SIG-M5 treated with dmso at 0.1 percent for 504 hours (cell line): ENCODE results near the gene PLXNA4.

Source experiments
- DNase-seq: peaks from one replicate; lab custom pipeline; 2025; ENCODE audit not compliant: unreplicated experiment; lab: John Stamatoyannopoulos, UW

PLXNA4 gene

DNA sequence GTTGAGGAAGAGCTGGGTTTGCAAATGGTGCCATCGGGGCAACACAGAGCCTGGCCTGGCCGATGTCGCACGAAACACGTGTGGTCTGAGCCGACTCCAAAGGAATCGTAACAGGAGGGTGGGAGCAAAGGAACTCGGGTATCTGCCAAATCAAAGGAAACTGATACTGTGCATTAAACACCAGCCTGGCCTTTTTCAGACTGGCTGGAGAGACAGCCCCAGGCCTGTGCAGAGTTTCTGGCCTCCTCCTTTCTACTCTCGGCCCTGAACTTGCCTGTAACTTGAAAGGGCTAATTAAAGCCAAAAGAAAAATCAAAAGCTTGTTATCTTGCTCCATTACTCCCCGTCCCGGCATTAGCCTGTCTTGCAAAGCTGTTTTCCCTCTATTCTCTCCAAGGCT lies 71.4 kb downstream of the PLXNA4 start:
- DNase-seq, result no peak

DNA sequence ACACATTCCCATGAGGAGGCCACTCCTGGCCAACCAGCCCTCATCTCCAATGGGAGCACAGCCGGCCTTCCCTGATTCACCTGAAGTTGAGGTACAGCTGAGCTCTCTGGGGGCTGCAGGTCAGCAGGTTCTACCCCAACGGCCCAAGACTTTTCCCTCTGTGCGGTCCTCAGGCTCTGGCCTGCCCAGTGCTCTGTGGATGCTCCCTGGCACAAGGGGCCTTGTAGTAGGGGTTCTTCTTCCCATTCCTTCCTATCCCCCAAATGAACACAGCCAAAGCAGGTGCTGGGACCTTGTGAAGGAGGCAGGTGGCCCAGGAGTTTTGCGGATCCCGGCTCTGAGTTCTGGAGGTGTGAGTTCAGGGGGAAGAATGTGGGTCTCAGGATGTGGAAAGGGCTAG lies 72.2 kb downstream of the PLXNA4 start:
- DNase-seq, result no peak

DNA sequence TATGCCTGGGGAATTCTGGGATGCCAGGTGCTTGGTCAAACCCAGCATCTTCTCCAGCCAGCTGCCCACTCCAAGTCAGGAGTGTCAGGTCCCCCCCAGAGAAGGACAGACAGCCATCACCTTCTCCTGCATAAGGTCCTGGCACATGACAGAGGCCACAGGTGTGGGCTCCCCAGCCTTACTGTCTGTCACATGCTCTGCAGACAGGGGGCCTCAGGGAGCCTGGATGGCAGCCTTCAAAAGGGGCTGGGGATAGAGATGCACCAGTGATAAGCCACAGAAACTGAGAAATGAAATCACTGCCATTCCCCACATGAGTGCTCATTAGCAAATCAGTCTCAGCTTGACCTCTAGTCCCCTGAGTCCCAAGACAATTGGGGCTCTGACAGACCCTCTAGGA lies 72.9 kb downstream of the PLXNA4 start:
- DNase-seq, result no peak

DNA sequence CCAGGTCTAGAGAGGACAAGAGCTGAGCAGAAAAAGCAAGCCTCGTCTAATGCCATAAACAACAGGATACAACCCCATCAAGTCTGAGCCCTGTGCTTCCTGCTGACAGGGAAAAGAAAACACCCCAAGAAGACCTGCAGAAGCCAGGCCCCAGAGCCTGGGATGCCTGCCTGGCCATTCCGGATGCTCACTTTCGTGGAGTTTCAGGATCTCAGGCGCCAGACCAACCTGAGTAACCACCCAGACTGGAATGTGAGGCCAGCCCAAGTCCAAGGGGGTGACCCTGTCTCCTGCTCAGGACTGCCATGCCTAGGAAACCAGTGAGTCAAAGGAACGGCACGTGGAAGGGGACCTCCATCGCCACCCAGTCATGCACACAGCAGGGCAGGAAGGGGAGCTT lies 74.3 kb downstream of the PLXNA4 start:
- no peak for DNase-seq

DNA sequence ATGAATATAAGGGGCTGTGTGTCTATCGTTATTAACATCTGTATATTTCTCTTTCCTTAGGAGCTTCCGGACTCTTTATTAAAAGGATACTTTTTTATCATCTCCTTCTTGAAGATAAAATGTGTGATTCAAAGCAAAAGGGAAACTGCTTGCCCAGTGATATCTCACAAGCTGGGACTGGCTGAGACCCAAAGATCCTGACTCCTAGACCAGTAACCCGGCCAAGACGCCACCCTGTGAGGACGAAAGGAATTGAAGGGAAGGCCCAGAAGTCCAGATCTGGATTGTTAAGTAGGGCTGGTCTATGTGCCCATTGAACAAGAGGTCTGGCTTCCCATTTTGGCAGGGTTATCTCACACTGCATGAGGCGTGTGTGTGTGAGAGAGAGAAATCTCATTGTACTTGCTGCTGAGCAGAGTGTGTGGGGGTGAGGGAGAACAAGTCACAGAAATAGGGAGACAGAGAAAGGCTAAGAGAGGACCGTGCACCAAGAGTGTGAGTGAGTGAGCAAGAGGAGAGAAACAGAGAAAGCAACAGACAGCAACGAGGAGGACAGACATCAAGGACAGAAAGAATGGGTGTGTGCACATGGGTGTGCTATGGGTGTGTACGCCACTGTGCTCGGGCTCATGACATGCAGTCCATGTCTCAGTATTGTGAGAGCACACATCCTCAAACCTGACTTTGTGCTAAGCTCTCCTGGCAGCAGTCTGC lies 75.4 kb downstream of the PLXNA4 start:
- no peak for DNase-seq

DNA sequence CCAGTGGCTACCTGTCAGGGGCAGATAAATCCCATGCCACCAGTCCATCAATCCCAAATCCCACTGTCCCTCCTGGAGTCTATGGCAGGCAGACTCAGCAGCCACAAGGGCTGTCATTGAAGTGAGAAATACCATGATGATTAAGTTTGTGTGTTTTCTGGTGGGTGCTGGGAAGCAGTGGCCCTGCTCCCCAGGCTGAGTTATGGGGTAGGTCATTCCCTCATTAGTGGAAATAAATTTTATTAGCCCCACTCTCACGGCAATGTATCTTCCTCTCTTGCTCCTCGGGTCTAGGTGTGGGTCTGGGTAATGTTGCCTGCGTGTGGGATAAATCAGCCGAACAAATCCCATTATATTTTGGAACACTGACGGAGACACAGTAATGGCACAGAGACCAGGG lies 76.8 kb downstream of the PLXNA4 start:
- no peak for DNase-seq

DNA sequence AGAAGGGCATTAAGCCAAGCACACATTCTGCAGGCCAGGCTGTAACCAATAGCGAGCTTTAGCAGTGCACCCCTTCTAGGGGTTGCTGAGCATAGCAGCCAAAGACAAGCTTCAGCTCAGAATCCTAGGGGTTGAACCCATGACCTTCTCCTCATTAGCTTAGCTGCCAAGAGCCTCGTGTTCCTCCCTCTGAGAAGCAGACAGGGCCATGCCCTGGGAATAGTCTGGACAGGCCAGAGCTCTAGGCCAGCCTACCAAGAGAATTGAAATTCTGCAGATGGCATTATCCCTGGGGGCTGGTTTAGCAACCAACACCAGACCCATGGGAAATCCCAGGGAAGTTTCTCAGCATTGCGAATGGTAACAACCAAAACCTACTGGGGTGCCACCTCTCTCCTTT lies 77.2 kb downstream of the PLXNA4 start:
- no peak for DNase-seq

DNA sequence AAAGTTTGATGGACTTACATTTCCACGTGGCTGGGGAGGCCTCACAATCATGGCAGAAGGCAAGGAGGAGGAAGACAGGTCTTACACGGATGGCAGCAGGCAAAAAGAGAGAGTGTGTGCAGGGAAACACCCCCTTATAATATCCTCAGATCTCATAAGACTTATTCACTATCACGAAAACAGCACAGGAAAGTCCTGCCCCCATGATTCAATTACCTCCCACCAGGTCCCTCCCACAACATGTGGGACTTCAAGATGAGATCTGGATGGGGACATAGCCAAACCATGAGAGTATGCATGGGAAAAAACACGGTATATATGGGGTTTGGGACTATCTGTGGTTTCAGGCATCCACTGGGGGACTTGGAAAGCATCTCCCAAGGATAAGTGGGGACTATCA lies 78.0 kb downstream of the PLXNA4 start:
- DNase-seq, result no peak

DNA sequence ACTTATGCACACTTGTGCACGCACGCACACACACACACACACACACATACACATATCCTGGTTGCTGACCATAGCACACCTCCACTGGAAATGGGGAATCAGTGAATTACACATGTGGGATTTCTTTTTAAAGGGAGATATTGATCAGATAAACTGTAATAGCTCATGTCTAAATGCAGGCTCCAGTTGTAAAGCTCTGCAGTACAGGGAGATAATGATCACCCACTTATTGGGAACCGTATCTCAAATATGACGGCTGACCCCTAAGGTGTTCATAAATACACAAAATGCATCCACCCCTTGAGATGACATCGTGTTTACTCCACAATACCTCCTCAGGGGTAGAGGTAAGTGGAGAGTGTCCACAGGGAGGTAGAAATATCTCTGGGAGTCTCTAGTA lies 79.2 kb downstream of the PLXNA4 start:
- no peak for DNase-seq

DNA sequence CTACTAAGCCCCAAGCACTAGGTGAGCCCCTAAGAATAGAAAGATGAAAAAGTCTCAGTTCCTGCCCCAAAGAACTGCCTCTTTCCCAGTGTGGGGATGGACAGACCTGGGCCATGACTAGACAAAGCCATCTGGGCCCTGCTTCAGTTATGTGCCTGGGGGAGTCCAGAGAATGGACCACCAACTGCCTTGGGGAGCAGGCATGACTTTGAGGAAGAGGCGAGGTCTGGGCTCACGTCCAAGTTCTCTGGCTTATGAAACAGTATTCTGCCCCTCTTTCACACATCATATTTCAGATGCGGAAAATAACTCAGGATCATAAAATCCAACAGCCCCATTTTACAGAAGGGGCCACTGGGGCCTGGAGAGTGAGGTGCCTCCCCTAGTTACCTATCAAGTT lies 80.3 kb downstream of the PLXNA4 start:
- DNase-seq, result no peak

DNA sequence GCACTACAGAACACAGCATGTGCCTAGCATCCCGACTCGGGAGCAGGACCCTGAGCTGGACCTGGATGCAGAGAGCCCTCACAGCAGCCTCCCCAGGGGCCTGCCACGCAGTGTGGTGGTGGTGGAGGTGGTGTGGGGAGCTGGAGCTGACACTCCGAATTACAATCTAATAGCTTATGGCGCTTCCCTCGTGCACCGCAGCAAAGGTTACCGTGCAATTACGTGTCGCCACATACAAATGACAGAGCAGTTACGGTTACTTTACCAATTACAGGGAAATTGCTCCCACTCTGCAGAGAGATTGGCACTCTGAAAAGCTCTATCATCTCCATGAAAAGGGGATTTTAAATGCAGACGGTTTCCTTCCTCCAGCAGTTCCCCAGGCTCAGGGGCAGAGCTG lies 81.8 kb downstream of the PLXNA4 start:
- DNase-seq, result no peak

DNA sequence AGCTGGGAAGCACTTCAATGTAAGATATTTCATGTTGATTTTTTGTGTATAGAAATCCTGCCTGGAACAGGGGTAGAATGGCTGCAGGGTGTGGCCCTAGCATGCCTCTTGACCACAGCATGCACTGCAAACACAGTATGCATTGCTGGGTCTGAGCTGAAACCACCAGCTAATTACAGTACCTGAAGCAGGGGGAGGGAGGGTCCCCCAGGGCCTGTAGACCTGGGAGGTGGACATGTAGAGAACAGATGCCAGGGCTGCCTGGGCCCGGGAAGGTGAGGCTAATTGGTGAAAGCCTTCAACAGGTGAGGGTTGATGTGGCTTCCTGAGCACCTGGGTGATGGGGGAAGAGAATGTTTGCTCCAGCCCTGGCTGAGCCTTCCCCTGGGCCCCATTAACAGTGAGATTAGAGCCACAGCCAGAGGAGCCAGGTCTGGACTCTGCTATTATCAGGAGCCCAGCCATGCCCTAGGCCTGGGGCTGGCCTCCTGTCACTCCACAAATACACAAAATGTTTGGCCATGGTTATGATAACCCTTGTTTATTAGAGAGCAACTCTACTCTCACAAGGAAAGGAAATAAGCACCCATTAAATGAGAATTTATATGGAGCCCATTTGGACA lies 83.3 kb downstream of the PLXNA4 start:
- no peak for DNase-seq

DNA sequence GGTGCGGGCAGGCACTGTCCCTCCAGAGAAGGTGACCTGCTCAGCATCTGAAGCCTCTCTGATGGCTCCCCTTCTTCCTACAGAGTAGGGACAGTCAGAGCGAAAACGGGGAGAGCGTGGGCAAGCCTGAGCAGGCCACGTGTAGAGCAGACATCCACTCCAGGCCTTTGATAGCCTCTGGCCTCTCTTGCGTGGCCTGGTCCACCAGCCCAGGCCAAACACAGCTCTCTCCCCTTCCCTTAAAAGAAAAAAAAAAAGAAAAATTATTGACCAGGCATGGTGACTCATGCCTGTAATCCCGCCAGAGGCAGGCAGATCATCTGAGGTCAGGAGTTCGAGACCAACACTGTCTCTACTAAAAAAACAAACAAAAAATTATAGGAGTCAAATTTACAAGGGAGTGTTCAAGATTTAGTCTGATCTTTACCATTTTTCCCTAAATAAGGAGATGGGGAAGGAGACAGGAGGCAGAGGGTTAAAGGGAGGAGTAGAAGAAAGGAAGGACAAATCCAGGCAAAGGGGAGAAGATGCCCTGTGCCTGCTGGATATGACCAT lies 84.8 kb downstream of the PLXNA4 start:
- DNase-seq, result no peak

DNA sequence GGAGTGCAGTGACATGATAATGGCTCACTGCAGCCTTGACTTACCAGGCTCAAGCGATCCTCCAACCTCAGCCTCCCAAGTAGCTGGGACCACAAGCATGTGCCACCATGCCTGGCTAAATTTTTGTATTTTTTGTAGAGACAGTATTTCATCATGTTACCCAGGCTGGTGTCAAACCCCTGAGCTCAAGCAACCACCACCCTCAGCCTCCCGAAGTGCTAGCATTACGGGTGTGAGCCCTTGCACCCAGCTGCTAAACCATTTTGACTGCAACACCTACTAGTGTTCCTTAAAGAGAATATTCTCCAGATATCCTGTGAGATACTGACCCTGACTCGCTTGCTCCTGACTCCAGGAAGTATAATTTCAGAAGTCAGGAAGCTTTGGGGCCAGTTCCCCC lies 85.8 kb downstream of the PLXNA4 start:
- DNase-seq, result no peak

DNA sequence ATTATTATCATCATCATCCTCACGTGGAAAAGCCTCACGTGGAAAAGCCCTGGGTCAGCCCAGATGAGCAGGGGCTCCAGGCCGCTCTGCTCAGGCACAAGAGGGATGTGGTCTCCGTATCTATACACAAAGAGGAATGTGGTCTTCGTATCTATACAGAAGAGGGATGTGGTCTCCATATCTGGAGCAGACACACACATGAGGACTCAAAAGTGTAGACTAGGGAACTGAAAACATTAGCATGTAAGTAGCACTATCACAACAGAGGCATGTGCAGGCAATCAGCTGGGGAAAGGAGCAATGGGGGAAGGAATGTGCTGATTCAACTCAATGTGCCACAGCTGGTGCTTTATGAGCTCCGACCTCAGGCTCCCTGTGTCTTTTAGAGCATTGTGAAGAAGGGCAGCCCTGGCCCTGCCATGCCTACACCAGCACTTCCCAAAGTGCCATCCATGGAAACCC lies 86.5 kb downstream of the PLXNA4 start:
- no peak for DNase-seq

DNA sequence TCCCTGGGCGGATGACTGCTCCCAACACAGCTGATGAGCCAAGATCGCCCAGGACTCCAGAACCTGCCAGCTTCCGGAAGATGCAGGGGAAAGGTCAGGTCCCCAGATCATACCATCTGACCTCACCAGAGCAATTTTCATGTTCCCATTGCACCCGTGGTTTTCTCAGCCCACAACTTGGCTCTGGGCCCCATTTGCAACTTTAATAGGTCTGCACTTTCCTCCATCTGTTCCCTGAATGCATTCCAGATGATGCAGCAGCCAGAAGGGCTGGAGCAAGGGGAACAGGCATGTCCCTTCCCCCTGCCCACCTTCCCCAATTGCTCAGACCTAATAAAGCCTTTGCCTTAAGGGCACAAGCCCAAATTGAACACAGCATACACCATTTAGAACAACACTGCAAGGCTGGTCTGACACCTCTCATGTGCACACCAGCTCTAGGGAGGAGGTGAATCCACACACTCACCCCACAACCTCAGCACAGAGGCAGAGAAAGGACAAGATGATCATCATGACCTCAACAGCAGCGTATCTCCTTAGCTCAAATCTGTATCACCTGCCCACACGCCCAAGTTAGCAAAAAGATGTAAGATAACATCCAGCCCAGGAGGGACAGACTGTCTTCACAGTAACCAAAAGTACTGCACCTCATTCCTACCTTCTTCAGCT lies 87.5 kb downstream of the PLXNA4 start:
- no peak for DNase-seq

DNA sequence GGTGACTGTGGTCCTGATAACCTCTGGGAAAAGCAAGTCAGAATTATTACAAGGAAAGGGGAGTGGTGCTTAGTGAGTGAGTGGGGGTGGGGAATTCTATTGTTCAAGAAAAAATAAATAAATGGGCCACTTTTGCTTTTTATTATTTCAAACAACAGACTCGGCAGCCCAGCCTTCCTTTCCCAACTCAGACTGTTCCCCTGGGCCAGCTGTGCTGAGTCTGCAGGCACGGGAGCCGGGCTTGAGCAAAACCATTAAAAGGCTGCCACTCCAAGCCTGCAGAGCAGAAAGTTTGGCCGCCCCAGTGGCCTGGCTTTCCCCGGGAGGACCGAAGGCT lies 90.0 kb downstream of the PLXNA4 start:
- no peak for DNase-seq

DNA sequence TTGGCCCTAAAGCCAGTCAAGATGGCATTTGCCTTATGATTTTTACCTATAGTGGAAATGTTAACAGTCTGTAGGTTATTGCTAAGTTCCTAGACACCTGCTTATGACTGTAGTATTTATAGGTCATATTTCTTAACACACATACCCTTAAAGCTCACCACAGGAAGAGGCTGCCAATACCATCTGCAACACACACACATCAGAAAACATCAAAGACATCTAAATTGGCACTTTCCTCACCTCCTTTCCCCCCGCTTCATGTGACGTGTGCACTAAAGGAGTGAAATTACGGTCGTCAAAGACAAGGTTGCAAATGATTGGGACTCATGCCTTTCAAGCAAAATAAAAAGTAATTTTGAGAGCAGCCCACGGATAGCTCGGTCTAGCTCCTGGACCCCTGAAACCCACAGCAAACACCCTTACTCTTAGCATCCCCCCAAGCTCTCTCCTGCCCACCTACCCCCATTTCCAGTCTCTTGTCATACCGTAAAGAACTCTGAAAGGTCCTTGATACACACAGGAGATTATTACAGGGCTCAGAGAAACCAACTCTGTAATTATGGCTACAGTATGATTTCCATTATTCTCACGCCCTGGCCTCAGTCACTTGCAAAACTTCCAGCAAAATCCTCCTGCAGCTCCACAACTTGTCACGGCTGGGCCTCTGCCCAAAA lies 90.5 kb downstream of the PLXNA4 start:
- no peak for DNase-seq

DNA sequence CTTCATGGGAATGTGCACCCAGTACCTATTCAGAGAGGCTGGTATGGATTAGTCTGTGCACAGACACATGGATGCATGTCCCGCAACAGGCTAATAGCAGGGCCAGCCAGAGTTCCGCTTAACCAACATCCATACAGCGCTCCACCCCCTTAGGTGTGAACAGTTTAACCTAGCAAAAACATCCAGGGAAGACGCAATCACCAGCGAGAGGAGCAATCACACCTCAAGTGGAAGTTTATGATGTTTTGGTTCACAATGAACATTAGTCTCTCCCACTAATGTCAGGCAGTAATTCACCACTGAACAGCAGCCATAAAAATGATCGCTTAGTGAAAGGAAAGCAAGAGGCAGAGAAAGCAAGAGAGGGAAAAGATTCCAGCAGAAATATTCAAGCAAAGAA lies 91.1 kb downstream of the PLXNA4 start:
- DNase-seq, result no peak

DNA sequence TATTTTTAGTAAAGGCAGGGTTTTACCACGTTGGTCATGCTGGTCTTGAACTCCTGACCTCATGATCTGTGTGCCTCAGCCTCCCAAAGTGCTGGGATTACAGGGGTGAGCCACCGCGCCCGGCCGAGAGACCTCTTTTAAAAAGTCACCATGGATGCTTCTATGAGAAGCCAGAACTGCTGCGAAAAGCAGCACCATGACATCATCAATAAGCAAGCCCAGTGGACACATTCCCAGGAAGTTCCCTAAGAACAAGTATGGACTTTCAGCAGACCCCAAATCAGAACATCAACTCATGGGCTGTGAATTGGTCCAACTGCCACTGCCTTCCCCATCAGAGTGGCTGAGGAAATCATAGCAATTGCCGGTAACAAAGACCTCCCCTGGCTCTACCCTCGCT lies 93.4 kb downstream of the PLXNA4 start:
- no peak for DNase-seq

DNA sequence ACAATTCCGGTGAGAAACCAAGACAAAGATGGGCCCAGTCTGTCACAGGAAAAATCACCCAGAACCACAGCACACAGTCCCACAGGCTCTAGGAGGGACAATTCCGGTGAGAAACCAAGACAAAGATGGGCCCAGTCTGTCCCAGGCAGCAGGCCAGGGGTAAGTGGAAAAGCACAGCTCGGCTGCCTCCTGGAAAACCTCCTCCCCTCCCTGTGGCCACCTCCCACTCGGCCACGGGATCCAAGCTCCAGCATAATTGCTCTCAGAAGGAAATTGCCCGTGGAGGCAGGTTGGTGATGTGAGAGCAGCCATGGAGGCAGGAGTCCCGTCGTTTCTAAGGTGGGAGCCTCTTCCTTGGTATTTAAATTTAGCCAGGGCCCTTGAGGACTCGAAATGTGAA lies 95.7 kb downstream of the PLXNA4 start:
- no peak for DNase-seq

DNA sequence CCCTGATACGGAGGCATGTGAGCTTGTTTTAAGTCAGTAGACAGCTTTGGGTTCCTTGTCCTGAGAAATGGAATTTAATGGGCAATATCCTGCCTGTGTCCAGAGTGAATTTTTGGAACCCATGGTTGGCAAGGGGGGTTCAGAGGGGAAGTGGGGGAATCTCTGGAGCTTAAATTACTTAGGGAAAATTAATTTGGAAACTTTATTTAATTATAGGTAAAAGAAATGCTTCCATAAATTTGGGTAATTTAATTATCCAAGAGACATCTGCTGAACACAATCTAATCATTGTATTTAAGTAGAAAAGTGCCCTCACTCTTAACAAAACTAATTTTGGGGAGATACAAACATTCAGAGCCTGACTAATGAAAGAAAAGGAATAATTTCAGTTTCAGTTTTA lies 99.7 kb downstream of the PLXNA4 start:
- no peak for DNase-seq
